ENCODE data around the gene VPS39.

VPS39 gene

DNA sequence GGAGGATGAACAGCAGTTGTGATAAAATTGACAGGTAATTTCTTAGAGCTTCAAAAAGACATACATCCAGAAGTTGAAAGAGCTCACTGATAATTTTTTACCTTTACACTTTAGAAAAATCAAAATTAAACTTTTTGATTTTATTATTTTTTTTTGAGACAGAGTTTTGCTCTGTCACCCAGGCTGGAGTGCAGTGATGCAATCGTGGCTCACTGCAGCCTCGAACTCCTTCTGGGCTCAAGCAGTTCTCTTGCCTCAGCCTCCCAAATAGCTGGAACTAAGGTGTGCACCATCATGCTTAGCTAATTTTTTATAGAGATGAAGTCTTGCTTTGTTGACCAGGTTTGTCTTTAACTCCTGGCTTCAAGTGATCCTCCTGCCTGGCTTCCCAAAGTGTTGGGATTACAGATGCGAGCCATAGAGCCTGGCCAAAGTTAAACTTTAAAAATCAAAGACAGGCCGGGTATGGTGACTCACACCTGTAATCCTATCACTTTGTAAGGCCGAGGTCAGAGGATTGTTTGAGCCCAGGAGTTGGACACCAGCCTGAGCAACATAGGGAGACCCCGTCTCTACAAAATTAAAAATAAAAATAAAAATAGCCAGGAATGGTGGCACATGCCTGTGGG, 73.4 kb downstream of the VPS39 start:
- TF ChIP-seq EZH2phosphoT487 (IDR thresholded peaks at IDR 0.05; ENCODE audit: borderline replicate concordance): no peak
- TF ChIP-seq, protein P1, sequence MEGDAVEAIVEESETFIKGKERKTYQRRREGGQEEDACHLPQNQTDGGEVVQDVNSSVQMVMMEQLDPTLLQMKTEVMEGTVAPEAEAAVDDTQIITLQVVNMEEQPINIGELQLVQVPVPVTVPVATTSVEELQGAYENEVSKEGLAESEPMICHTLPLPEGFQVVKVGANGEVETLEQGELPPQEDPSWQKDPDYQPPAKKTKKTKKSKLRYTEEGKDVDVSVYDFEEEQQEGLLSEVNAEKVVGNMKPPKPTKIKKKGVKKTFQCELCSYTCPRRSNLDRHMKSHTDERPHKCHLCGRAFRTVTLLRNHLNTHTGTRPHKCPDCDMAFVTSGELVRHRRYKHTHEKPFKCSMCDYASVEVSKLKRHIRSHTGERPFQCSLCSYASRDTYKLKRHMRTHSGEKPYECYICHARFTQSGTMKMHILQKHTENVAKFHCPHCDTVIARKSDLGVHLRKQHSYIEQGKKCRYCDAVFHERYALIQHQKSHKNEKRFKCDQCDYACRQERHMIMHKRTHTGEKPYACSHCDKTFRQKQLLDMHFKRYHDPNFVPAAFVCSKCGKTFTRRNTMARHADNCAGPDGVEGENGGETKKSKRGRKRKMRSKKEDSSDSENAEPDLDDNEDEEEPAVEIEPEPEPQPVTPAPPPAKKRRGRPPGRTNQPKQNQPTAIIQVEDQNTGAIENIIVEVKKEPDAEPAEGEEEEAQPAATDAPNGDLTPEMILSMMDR (conservative IDR thresholded peaks at IDR 0.05; ENCODE audit: low read length): no peak
- peak overlapping the region; percentile 82; the same call in 1 of the 2 replicates for H2AFZ ChIP-seq (ENCODE audit: low read length)
- H3K9me2 ChIP-seq (replicated peaks; ENCODE audit: low read depth, low read length): no peaks in the 10 kb centered on the region
- no peaks in the 10 kb centered on the region for H4K20me1 ChIP-seq (ENCODE audit: insufficient read depth, low read length, poor library complexity, severe bottlenecking)
- no peaks in the 10 kb centered on the region for H3F3A ChIP-seq (ENCODE audit: low read depth)
- H3K9me3 ChIP-seq (ENCODE audit: insufficient read depth, low read depth, low read length): no peaks in the 10 kb centered on the region
- no peaks in the 10 kb centered on the region for H3K27me3 ChIP-seq (ENCODE audit: insufficient read depth, low read length, poor library complexity, severe bottlenecking)
- no peaks in the 10 kb centered on the region for H3K79me2 ChIP-seq (ENCODE audit: insufficient read depth, low read length)
- H3K9ac ChIP-seq (ENCODE audit: low read depth, low read length, poor library complexity, severe bottlenecking): no peak overlapping the region
- no peaks in the 10 kb centered on the region for H3K36me3 ChIP-seq (ENCODE audit: insufficient read depth, low read length)
- no peaks in the 10 kb centered on the region for H3K4me1 ChIP-seq (ENCODE audit: insufficient read depth, low read length, poor library complexity, severe bottlenecking)
- no peak overlapping the region for H3K4me3 ChIP-seq (ENCODE audit: low read length, poor library complexity, severe bottlenecking)
- no peak overlapping the region for H3K4me2 ChIP-seq (ENCODE audit: low read depth, low read length, poor library complexity, severe bottlenecking)

DNA sequence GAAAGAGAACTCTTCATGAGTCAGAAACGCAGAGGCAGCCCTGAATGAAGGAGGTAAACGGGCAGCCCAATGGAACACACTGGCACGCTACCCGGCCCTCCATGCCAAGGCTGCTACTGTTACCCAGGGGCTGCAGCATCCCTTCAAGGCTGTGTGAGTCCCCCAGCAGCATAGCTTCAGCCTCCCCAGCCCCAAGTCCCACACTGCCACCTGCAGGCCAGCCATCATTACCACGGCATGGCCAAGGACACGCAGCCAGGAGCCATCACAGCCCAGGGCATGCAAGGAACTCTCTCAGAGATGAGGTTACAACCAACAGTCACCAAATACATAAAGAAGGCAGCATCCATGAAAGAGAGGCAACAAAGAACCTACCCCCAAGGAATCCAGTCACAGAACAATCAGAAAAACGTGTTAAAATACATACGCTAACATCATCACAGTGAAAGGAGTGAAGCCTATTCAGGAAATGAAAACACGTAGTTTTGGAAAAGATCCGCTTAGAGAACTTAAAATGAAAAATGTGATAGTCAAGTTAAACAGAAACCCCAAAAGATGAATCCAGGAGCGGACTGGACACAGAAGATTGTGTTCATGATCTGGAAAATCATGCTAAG, 74.1 kb downstream of the VPS39 start:
- Histone ChIP-seq H3K27me3 (ENCODE audit: insufficient read depth, low read length, poor library complexity, severe bottlenecking) (no peaks in the 10 kb centered on the region), H3K4me1 (ENCODE audit: insufficient read depth, low read length, poor library complexity, severe bottlenecking) (no peaks in the 10 kb centered on the region), H3K79me2 (ENCODE audit: insufficient read depth, low read length) (no peaks in the 10 kb centered on the region), H3K9me2 (replicated peaks; ENCODE audit: low read depth, low read length) (no peaks in the 10 kb centered on the region), H4K20me1 (ENCODE audit: insufficient read depth, low read length, poor library complexity, severe bottlenecking) (no peaks in the 10 kb centered on the region), H3K4me2 (ENCODE audit: low read depth, low read length, poor library complexity, severe bottlenecking) (no peak overlapping the region), H3K9me3 (ENCODE audit: insufficient read depth, low read depth, low read length) (no peaks in the 10 kb centered on the region), H3K36me3 (ENCODE audit: insufficient read depth, low read length) (no peaks in the 10 kb centered on the region), H3K9ac (ENCODE audit: low read depth, low read length, poor library complexity, severe bottlenecking) (no peak overlapping the region), H2AFZ (ENCODE audit: low read length) (peak overlapping the region; percentile 82), H3K4me3 (ENCODE audit: low read length, poor library complexity, severe bottlenecking) (no peak overlapping the region), H3F3A (ENCODE audit: low read depth) (no peaks in the 10 kb centered on the region)
- TF ChIP-seq, protein P1 (conservative IDR thresholded peaks at IDR 0.05; ENCODE audit: low read length): peak; percentile 88
- TF ChIP-seq EZH2phosphoT487 (IDR thresholded peaks at IDR 0.05; ENCODE audit: borderline replicate concordance): no peak

DNA sequence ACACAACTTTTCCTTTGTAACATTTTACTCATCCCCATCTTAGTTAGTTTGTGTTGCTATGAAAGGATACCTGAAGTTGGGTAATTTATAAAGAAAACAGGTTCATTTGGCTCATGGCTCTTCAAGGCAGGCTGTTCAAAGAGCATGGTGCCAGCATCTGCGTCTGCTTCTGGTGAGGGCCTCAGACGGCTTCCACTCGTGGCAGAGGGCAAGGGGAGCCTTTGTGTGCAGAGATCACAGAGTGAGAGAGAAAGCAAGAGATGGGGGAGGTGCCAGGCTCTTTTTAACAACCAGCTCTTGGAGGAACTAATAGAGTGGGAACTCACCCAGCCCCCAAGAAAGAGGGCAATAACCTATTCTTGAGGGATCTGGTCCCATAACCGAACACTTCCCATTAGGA, 74.7 kb downstream of the VPS39 start:
- Histone ChIP-seq H3K4me3 (ENCODE audit: low read length, poor library complexity, severe bottlenecking) (no peak overlapping the region), H3F3A (ENCODE audit: low read depth) (no peaks in the 10 kb centered on the region), H2AFZ (ENCODE audit: low read length) (no peak overlapping the region), H3K27me3 (ENCODE audit: insufficient read depth, low read length, poor library complexity, severe bottlenecking) (no peaks in the 10 kb centered on the region), H4K20me1 (ENCODE audit: insufficient read depth, low read length, poor library complexity, severe bottlenecking) (no peaks in the 10 kb centered on the region), H3K9ac (ENCODE audit: low read depth, low read length, poor library complexity, severe bottlenecking) (no peak overlapping the region), H3K36me3 (ENCODE audit: insufficient read depth, low read length) (no peaks in the 10 kb centered on the region), H3K4me1 (ENCODE audit: insufficient read depth, low read length, poor library complexity, severe bottlenecking) (no peaks in the 10 kb centered on the region), H3K4me2 (ENCODE audit: low read depth, low read length, poor library complexity, severe bottlenecking) (no peak overlapping the region), H3K9me3 (ENCODE audit: insufficient read depth, low read depth, low read length) (no peaks in the 10 kb centered on the region), H3K79me2 (ENCODE audit: insufficient read depth, low read length) (no peaks in the 10 kb centered on the region), H3K9me2 (replicated peaks; ENCODE audit: low read depth, low read length) (no peaks in the 10 kb centered on the region)
- TF ChIP-seq EZH2phosphoT487 (IDR thresholded peaks at IDR 0.05; ENCODE audit: borderline replicate concordance): no peak
- TF ChIP-seq, protein P1 (conservative IDR thresholded peaks at IDR 0.05; ENCODE audit: low read length): no peak

Measured in Loucy (cell line).